ENCODE results near the gene GUCA1A.

DNA sequence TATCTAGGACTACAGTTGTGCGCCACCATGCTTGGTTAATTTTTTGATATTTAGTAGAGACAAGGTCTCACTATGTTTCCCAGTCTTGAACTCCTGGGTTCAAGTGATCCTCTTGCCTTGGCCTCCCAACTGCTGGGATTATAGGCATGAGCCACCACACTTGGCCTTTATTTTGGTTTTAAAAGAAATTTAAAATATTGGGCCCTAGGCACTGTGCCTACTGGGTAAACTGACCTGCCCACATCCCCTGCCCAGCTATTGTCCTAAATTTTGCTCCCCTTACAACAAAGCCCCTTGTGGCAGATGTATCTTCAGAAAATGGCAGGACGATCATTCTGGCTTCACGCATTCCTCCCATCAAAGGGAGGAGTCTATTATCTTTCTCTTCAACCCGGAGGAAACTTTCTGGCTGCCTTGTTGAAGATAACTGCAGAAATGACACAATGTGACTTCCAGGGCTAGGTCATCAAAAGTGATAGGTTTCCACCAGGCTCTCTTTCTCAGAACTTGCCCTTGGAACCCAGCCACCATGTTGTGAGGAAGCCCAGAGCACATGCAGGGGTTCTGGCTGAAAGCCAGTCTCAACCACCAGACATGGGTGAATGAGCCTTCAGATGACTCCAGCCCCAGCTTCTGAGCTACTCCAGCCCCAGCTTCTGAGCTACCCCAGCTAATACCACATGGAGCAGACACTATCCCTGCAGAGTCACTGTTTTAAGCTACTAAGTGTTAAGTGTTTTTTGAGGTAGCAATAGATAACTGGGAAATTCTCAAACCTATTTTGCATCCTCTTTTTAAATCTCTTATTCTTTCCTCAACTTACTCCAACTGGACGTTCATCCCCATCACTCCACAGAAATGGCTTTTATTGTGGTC is 26.2 kb downstream of the GUCA1A start:
- no peak for TF ChIP-seq POLR2A (IDR thresholded peaks at IDR 0.05)
- TF ChIP-seq, protein P1, sequence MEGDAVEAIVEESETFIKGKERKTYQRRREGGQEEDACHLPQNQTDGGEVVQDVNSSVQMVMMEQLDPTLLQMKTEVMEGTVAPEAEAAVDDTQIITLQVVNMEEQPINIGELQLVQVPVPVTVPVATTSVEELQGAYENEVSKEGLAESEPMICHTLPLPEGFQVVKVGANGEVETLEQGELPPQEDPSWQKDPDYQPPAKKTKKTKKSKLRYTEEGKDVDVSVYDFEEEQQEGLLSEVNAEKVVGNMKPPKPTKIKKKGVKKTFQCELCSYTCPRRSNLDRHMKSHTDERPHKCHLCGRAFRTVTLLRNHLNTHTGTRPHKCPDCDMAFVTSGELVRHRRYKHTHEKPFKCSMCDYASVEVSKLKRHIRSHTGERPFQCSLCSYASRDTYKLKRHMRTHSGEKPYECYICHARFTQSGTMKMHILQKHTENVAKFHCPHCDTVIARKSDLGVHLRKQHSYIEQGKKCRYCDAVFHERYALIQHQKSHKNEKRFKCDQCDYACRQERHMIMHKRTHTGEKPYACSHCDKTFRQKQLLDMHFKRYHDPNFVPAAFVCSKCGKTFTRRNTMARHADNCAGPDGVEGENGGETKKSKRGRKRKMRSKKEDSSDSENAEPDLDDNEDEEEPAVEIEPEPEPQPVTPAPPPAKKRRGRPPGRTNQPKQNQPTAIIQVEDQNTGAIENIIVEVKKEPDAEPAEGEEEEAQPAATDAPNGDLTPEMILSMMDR (IDR thresholded peaks at IDR 0.05) = no peak

All from right lobe of liver (tissue), 4 donors.